Neural cell (in vitro differentiated cells): Measurements from ENCODE around the gene SELENOO. TPM values are rescaled to one million over a fixed set of nuclear protein-coding genes. Genes with fewer than 3 reads are reported as not detected.

Source experiments
- H2AFZ ChIP-seq: fragments of 200-600, 300-800 bp; sonication (generic), shearing (Covaris generic); 2 replicates; pipeline ENCODE4 v1.6.0; 2014; ENCODE audit warnings: low read depth, mild to moderate bottlenecking, antibody characterized with exemption, low read length, moderate library complexity
- H3F3A ChIP-seq: fragments of 200-600 bp; shearing (Covaris generic); 2 replicates; pipeline ENCODE4 v1.6.1; 2016; ENCODE audit warnings: mild to moderate bottlenecking, moderate library complexity, mixed read lengths, antibody characterized with exemption, low read length; ENCODE audit not compliant: insufficient read depth, poor library complexity, severe bottlenecking
- H3K27ac ChIP-seq: fragments of 200-600, 300-800 bp; sonication (generic), shearing (Covaris generic); 2 replicates; pipeline ENCODE4 v1.5.1; 2014; ENCODE audit warnings: mild to moderate bottlenecking, low read length, moderate library complexity
- H3K27me3 ChIP-seq: fragments of 300-800, 200-600 bp; sonication (generic), shearing (Covaris generic); 2 replicates; pipeline ENCODE4 v1.6.0; 2014; ENCODE audit warnings: mild to moderate bottlenecking, low read depth, low read length, moderate library complexity; ENCODE audit not compliant: insufficient read depth
- H3K36me3 ChIP-seq: fragments of 300-800, 200-600 bp; sonication (generic), shearing (Covaris generic); 2 replicates; pipeline ENCODE4 v1.5.1; 2014; ENCODE audit warnings: mild to moderate bottlenecking, antibody characterized with exemption, low read length, moderate library complexity; ENCODE audit not compliant: insufficient read depth
- H3K4me2 ChIP-seq: fragments of 300-800, 200-600 bp; sonication (generic), shearing (Covaris generic); 2 replicates; pipeline ENCODE4 v1.6.0; 2014; ENCODE audit warnings: mild to moderate bottlenecking, low read length
- H3K4me3 ChIP-seq: fragments of 300-800, 200-600 bp; sonication (generic), shearing (Covaris generic); 2 replicates; pipeline ENCODE4 v1.5.1; 2014; ENCODE audit warnings: mild to moderate bottlenecking, low read length, moderate library complexity
- H3K79me2 ChIP-seq: fragments of 200-600 bp; shearing (Covaris generic); replicated peaks from 2 replicates; pipeline ENCODE4 v1.6.0; 2014; ENCODE audit warnings: mild to moderate bottlenecking, low read length, moderate library complexity; ENCODE audit not compliant: insufficient read depth
- H3K9ac ChIP-seq: fragments of 300-800, 200-600 bp; sonication (generic), shearing (Covaris generic); 2 replicates; pipeline ENCODE4 v1.6.1; 2016; ENCODE audit warnings: mild to moderate bottlenecking, low read length, mixed read lengths
- H3K9me2 ChIP-seq: fragments of 200-600 bp; shearing (Covaris generic); 2 replicates; pipeline ENCODE4 v1.6.1; 2016; ENCODE audit warnings: mild to moderate bottlenecking, low read length, mixed read lengths; ENCODE audit not compliant: insufficient read depth
- H3K9me3 ChIP-seq: fragments of 200-600, 300-800 bp; sonication (generic), shearing (Covaris generic); 2 replicates; pipeline ENCODE4 v1.6.1; 2016; ENCODE audit warnings: mild to moderate bottlenecking, mixed run types, low read length, moderate library complexity, mixed read lengths
- H4K20me1 ChIP-seq: fragments of 200-600 bp; shearing (Covaris generic); 2 replicates; pipeline ENCODE4 v1.6.1; 2016; ENCODE audit warnings: mild to moderate bottlenecking, mixed run types; ENCODE audit not compliant: insufficient read depth
- CTCF ChIP-seq: fragments of 450-650 bp; IDR thresholded peaks from 2 replicates; pipeline ENCODE4 v1.5.1; 2014; ENCODE audit warnings: antibody characterized with exemption, mild to moderate bottlenecking, moderate library complexity; ENCODE audit not compliant: poor library complexity, severe bottlenecking
- EP300 ChIP-seq: fragments of 450-650 bp; conservative IDR thresholded peaks from 2 replicates; pipeline ENCODE4 v1.6.1; 2014; ENCODE audit warnings: antibody characterized with exemption, mild to moderate bottlenecking, moderate library complexity; ENCODE audit not compliant: poor library complexity, severe bottlenecking
- EZH2 ChIP-seq: fragments of 200-600, 300-800 bp; shearing (Covaris generic), sonication (generic); IDR thresholded peaks from 2 replicates; pipeline ENCODE4 v1.6.1; 2014; ENCODE audit warnings: antibody characterized with exemption, low read length, borderline replicate concordance, mild to moderate bottlenecking; ENCODE audit not compliant: insufficient read depth, poor library complexity, severe bottlenecking
- MXI1 ChIP-seq: fragments of 450-650 bp; conservative IDR thresholded peaks from 2 replicates; pipeline ENCODE4 v1.6.1; 2014; ENCODE audit warnings: antibody characterized with exemption, mild to moderate bottlenecking; ENCODE audit not compliant: poor library complexity, severe bottlenecking
- POLR2AphosphoS5 ChIP-seq: IDR thresholded peaks from 2 replicates; pipeline ENCODE4 v1.6.1; 2012
- RAD21 ChIP-seq: fragments of 450-650 bp; conservative IDR thresholded peaks from 2 replicates; pipeline ENCODE4 v1.6.1; 2014; ENCODE audit warnings: antibody characterized with exemption, mild to moderate bottlenecking, moderate library complexity
- REST ChIP-seq: IDR thresholded peaks from 2 replicates; pipeline ENCODE4 v1.6.1; 2012; ENCODE audit warnings: borderline replicate concordance
- SMC3 ChIP-seq: fragments of 450-650 bp; conservative IDR thresholded peaks from 2 replicates; pipeline ENCODE4 v1.6.1; 2014; ENCODE audit warnings: antibody characterized with exemption, mild to moderate bottlenecking, moderate library complexity; ENCODE audit not compliant: poor library complexity
- TAF1 ChIP-seq: IDR thresholded peaks from 2 replicates; pipeline ENCODE4 v1.6.1; 2012; ENCODE audit warnings: low read depth
- polyA plus RNA-seq: library from polyadenylated mRNA; depleted of rRNA; stranded (reverse); fragments of >200 nt; gene quantifications from 2 replicates; pipeline ENCODE4 v1.2.3, GENCODE V29; 2014

The SELENOO gene
- polyA plus RNA-seq, 1 donor from 2014 or later = 42.0 TPM

GRCh38 chr22:50217543-50218152, 16.8 kb downstream of the SELENOO start:
- H3K27ac ChIP-seq = no peak overlapping the region
- H3K27me3 ChIP-seq = no peaks in the 10 kb centered on the region
- H3K4me3 ChIP-seq = no peak overlapping the region
- no peak overlapping the region for H3K9ac ChIP-seq
- H3K4me2 ChIP-seq = no peak overlapping the region
- H3K9me2 ChIP-seq = no peaks in the 10 kb centered on the region
- no peaks in the 10 kb centered on the region for H3K36me3 ChIP-seq
- no peak for TF ChIP-seq RAD21
- TF ChIP-seq MXI1 = no peak
- TF ChIP-seq POLR2AphosphoS5 = no peak
- TF ChIP-seq EP300 = no peak
- TF ChIP-seq SMC3 = no peak
- TF ChIP-seq REST = no peak
- no peak for TF ChIP-seq EZH2
- TF ChIP-seq CTCF = no peak
- TF ChIP-seq TAF1 = no peak
- no peaks in the 10 kb centered on the region for H3K79me2 ChIP-seq
- H3F3A ChIP-seq = no peaks in the 10 kb centered on the region
- H3K9me3 ChIP-seq = no peaks in the 10 kb centered on the region
- no peak overlapping the region for H2AFZ ChIP-seq
- H4K20me1 ChIP-seq = no peaks in the 10 kb centered on the region

GRCh38 chr22:50218153-50218995, 17.6 kb downstream of the SELENOO start:
- Histone ChIP-seq H3K79me2 (no peaks in the 10 kb centered on the region), H2AFZ (no peak overlapping the region), H3F3A (no peaks in the 10 kb centered on the region), H3K27ac (no peak overlapping the region), H3K4me3 (no peak overlapping the region), H3K27me3 (no peaks in the 10 kb centered on the region), H3K9me2 (no peaks in the 10 kb centered on the region), H3K36me3 (no peaks in the 10 kb centered on the region), H3K9me3 (no peaks in the 10 kb centered on the region), H3K9ac (no peak overlapping the region), H3K4me2 (no peak overlapping the region), H4K20me1 (no peaks in the 10 kb centered on the region)
- no peak for TF ChIP-seq TAF1
- TF ChIP-seq RAD21 = no peak
- no peak for TF ChIP-seq EP300
- TF ChIP-seq EZH2 = no peak
